Measurements from ENCODE around the gene RCE1.

Gene RCE1

GRCh38 chr11:66850235-66850587 is 7.0 kb downstream of the RCE1 start:
- FAIRE-seq (no peak), DNase-seq (ENCODE audit: insufficient read length, low spot score) (no peak)
- TF ChIP-seq CTCF (IDR thresholded peaks at IDR 0.05; ENCODE audit: insufficient read depth, missing control alignments), result no peak

GRCh38 chr11:66850588-66851238 is 7.5 kb downstream of the RCE1 start:
- no peak for TF ChIP-seq CTCF (IDR thresholded peaks at IDR 0.05; ENCODE audit: insufficient read depth, missing control alignments)
- DNase-seq (ENCODE audit: insufficient read length, low spot score) (no peak), FAIRE-seq (no peak)

- FAIRE-seq (no peak), DNase-seq (ENCODE audit: insufficient read length, low spot score) (no peak)
- TF ChIP-seq CTCF (IDR thresholded peaks at IDR 0.05; ENCODE audit: insufficient read depth, missing control alignments), result no peak
These were observed 8.0 kb downstream of the RCE1 start for GRCh38 chr11:66851239-66851596.

- no peak for TF ChIP-seq CTCF (IDR thresholded peaks at IDR 0.05; ENCODE audit: insufficient read depth, missing control alignments)
- peak; percentile 20 for DNase-seq (ENCODE audit: insufficient read length, low spot score)
- no peak for FAIRE-seq
These were observed 8.6 kb downstream of the RCE1 start for GRCh38 chr11:66851698-66852465.

GRCh38 chr11:66852466-66853241 is 9.4 kb downstream of the RCE1 start:
- DNase-seq (ENCODE audit: insufficient read length, low spot score) (peak; percentile 17), FAIRE-seq (no peak)
- no peak for TF ChIP-seq CTCF (IDR thresholded peaks at IDR 0.05; ENCODE audit: insufficient read depth, missing control alignments)

- FAIRE-seq (no peak), DNase-seq (ENCODE audit: insufficient read length, low spot score) (no peak)
- no peak for TF ChIP-seq CTCF (IDR thresholded peaks at IDR 0.05; ENCODE audit: insufficient read depth, missing control alignments)
These were observed 10.3 kb downstream of the RCE1 start for GRCh38 chr11:66853242-66854229.
